Bronchus fibroblast of lung (primary cell): ENCODE data around the gene SYT14. TPM values are rescaled to one million over a fixed set of nuclear protein-coding genes. Genes with fewer than 3 reads are reported as not detected.

Experiments used
- total RNA-seq: library from RNA; depleted of rRNA; stranded (reverse); fragments of >200 nt; gene quantifications from 2 replicates; pipeline ENCODE4 v1.2.3, GENCODE V29; 2015

Gene SYT14
- total RNA-seq, result under 0.01 TPM in 2 replicates

DNA sequence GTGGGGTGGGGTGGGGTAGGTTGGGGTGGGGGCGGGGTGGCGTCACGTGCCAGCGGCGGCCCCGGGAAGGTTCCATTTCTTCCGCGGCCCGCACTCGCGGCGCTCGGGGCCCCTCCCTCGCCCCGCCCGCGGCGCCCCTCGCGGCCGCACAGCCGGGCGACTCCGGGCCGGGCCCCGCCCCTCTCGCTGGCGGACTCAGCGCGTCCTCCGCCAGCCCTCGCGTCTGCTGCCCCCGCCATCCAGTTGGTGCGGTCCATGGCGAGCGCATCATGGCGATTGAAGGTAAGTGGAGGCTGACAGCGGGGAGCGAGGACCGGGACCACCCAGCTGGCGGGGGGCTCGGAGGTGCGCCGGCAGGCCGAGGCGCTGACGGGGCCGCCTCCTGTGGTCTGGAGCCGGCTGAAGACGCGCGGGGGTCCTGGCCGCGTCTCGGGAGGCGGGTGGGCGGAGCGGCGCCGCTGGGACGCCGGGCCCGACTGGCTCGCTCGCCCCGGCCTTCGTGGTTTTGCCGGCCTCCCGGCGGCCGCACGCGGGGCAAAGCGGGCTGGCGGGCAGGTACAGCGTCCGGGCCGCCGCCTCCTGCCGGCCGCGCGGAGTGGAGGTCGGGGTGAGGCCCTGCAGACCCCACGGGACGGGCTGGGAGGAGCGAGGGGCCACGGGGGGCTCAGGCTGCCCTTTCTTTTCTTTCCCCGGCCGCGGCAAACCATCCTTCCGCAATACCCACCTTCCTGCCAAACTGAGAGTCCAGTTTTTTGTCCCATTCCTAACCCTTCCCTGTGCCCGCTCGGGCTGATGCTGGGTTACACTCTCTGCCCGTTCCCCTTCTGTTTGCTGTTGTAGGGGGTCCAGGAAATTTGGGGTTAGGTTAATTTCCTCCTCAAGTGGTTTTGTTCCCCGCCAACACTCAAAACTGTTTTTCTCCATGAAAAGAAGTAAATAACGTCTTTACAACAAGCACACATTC lies at the start of gene SYT14:
TSS of gene SYT14 (plus strand) at position 222 of the 964 bp plus-strand sequence. CDS start at position 270, 48 bp downstream.

Other genes starting within 250 kb of the SYT14 start
- gene HSD11B1, start 233.4 kb upstream of the SYT14 start, total RNA-seq, result 16.6 and 20.5 TPM in 2 replicates
- 0.15 TPM in 1 of 2 replicates, not detected in the other for gene TRAF3IP3, start 182.2 kb upstream of the SYT14 start, total RNA-seq
- gene C1orf74, start 153.7 kb upstream of the SYT14 start, total RNA-seq, result 1.9 and 2.2 TPM in 2 replicates
- 0.34 and 0.59 TPM in 2 replicates for gene IRF6, start 132.1 kb upstream of the SYT14 start, total RNA-seq
- 4.6 and 5.0 TPM in 2 replicates for gene UTP25, start 110.2 kb upstream of the SYT14 start, total RNA-seq